ENCODE results near the gene GAL3ST2.
"Not testable (repeated sequence)": the region's sequence is repeated elsewhere in the genome, so short reads cannot be mapped to it uniquely, and the experiment has no call there.

The GAL3ST2 gene

DNA sequence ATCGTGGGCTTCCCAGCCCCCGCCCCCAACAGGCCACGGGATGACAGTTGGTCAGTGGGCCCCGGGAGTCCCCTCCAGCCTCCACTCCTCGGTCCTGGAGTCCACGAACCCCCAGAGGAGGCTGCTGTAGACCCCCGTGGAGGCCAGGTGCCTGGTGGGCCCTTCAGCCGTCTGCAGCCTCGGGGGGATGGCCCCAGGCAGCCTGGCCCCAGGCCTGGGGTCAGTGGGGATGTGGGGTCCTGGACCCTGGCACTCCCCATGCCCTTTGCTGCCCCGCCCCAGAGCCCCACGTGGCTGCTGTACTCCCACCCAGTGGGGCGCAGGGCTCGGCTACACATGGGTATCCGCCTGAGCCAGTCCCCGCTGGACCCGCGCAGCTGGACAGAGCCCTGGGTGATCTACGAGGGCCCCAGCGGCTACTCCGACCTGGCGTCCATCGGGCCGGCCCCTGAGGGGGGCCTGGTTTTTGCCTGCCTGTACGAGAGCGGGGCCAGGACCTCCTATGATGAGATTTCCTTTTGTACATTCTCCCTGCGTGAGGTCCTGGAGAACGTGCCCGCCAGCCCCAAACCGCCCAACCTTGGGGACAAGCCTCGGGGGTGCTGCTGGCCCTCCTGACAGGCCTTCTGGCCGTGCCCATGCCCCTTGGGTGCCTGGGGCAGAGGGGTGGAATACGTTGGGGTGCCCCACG lies 40.0 kb downstream of the GAL3ST2 start:
- no peak for TF ChIP-seq OSR1 (CRISPR knock-in tag; IDR thresholded peaks at IDR 0.05)
- TF ChIP-seq, protein P1, sequence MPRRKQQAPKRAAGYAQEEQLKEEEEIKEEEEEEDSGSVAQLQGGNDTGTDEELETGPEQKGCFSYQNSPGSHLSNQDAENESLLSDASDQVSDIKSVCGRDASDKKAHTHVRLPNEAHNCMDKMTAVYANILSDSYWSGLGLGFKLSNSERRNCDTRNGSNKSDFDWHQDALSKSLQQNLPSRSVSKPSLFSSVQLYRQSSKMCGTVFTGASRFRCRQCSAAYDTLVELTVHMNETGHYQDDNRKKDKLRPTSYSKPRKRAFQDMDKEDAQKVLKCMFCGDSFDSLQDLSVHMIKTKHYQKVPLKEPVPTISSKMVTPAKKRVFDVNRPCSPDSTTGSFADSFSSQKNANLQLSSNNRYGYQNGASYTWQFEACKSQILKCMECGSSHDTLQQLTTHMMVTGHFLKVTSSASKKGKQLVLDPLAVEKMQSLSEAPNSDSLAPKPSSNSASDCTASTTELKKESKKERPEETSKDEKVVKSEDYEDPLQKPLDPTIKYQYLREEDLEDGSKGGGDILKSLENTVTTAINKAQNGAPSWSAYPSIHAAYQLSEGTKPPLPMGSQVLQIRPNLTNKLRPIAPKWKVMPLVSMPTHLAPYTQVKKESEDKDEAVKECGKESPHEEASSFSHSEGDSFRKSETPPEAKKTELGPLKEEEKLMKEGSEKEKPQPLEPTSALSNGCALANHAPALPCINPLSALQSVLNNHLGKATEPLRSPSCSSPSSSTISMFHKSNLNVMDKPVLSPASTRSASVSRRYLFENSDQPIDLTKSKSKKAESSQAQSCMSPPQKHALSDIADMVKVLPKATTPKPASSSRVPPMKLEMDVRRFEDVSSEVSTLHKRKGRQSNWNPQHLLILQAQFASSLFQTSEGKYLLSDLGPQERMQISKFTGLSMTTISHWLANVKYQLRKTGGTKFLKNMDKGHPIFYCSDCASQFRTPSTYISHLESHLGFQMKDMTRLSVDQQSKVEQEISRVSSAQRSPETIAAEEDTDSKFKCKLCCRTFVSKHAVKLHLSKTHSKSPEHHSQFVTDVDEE (CRISPR knock-in tag; IDR thresholded peaks at IDR 0.05), result no peak
- no peak for TF ChIP-seq CSRNP3 (CRISPR knock-in tag; IDR thresholded peaks at IDR 0.05)
- TF ChIP-seq RARB (CRISPR knock-in tag; IDR thresholded peaks at IDR 0.05), result no peak
- no peak for TF ChIP-seq ZNF70 (CRISPR knock-in tag; IDR thresholded peaks at IDR 0.05)
- TF ChIP-seq, protein P2, sequence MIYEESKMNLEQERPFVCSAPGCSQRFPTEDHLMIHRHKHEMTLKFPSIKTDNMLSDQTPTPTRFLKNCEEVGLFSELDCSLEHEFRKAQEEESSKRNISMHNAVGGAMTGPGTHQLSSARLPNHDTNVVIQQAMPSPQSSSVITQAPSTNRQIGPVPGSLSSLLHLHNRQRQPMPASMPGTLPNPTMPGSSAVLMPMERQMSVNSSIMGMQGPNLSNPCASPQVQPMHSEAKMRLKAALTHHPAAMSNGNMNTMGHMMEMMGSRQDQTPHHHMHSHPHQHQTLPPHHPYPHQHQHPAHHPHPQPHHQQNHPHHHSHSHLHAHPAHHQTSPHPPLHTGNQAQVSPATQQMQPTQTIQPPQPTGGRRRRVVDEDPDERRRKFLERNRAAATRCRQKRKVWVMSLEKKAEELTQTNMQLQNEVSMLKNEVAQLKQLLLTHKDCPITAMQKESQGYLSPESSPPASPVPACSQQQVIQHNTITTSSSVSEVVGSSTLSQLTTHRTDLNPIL (CRISPR knock-in tag; IDR thresholded peaks at IDR 0.05; ENCODE audit: low read depth), result no peak
- TF ChIP-seq ESRRG (CRISPR knock-in tag; IDR thresholded peaks at IDR 0.05), result no peak
- TF ChIP-seq TCF4 (CRISPR knock-in tag; IDR thresholded peaks at IDR 0.05; ENCODE audit: borderline replicate concordance), result no peak
- TF ChIP-seq TOX (CRISPR knock-in tag; IDR thresholded peaks at IDR 0.05; ENCODE audit: borderline replicate concordance), result no peak
- no peak for TF ChIP-seq PPARA (CRISPR knock-in tag; IDR thresholded peaks at IDR 0.05; ENCODE audit: borderline replicate concordance)
- TF ChIP-seq ZC3H10 (CRISPR knock-in tag; IDR thresholded peaks at IDR 0.05), result no peak
- TF ChIP-seq, protein P3, sequence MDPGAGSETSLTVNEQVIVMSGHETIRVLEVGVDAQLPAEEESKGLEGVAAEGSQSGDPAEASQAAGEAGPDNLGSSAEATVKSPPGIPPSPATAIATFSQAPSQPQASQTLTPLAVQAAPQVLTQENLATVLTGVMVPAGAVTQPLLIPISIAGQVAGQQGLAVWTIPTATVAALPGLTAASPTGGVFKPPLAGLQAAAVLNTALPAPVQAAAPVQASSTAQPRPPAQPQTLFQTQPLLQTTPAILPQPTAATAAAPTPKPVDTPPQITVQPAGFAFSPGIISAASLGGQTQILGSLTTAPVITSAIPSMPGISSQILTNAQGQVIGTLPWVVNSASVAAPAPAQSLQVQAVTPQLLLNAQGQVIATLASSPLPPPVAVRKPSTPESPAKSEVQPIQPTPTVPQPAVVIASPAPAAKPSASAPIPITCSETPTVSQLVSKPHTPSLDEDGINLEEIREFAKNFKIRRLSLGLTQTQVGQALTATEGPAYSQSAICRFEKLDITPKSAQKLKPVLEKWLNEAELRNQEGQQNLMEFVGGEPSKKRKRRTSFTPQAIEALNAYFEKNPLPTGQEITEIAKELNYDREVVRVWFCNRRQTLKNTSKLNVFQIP (CRISPR knock-in tag; IDR thresholded peaks at IDR 0.05; ENCODE audit: borderline replicate concordance, low read depth), result no peak
- no peak for TF ChIP-seq ZFP30 (CRISPR knock-in tag; IDR thresholded peaks at IDR 0.05)
- no peak for TF ChIP-seq BACH2 (CRISPR knock-in tag; IDR thresholded peaks at IDR 0.05; ENCODE audit: borderline replicate concordance)
- no peak for TF ChIP-seq PATZ1 (CRISPR knock-in tag; IDR thresholded peaks at IDR 0.05; ENCODE audit: borderline replicate concordance)
- no peak for TF ChIP-seq ISL1 (CRISPR knock-in tag; IDR thresholded peaks at IDR 0.05)
- no peak for TF ChIP-seq ZFP3 (CRISPR knock-in tag; IDR thresholded peaks at IDR 0.05)
- ATAC-seq, result no peak

DNA sequence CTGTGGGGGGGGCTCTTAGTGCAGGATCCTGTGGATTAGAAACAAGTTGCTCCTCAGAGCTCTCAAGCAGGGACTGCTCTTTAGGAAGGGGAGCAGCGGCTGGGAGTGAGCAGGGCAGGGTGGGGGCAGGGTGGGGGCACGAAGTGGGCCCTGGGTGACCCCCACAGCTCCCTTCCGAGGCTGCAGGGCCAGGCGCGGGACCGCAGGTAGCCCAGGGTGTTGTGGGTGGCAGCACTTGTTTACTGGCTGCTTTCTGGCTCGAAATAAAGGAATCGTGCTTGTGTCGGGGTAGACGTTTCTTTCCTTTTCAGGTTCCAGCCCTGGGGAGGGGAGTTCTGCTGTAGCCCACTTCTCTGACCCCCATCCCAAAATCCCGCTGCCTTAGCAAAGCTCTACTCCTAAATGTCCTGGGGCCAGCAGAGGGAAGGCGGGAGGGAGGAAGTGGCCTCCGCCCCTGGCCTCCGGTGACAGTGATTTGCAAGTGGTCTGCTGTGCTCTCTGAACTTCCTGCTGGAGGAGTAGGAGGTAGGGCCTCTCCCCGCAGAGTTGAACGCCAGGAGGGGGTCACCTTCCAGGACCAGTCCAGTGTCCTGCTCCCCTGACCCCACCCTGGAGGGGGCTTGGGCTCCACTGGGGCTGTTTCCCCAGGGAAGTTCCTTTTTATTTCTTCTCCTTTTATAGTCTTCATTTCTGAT lies 40.7 kb downstream of the GAL3ST2 start:
- no peak for ATAC-seq
- no peak for TF ChIP-seq ZC3H10 (CRISPR knock-in tag; IDR thresholded peaks at IDR 0.05)
- TF ChIP-seq ZFP30 (CRISPR knock-in tag; IDR thresholded peaks at IDR 0.05), result no peak
- TF ChIP-seq TOX (CRISPR knock-in tag; IDR thresholded peaks at IDR 0.05; ENCODE audit: borderline replicate concordance), result no peak
- no peak for TF ChIP-seq TCF4 (CRISPR knock-in tag; IDR thresholded peaks at IDR 0.05; ENCODE audit: borderline replicate concordance)
- no peak for TF ChIP-seq ZNF8 (CRISPR knock-in tag; IDR thresholded peaks at IDR 0.05)
- no peak for TF ChIP-seq CSRNP3 (CRISPR knock-in tag; IDR thresholded peaks at IDR 0.05)
- TF ChIP-seq OSR1 (CRISPR knock-in tag; IDR thresholded peaks at IDR 0.05), result no peak
- no peak for TF ChIP-seq PPARA (CRISPR knock-in tag; IDR thresholded peaks at IDR 0.05; ENCODE audit: borderline replicate concordance)
- TF ChIP-seq ESRRG (CRISPR knock-in tag; IDR thresholded peaks at IDR 0.05), result no peak
- TF ChIP-seq CSDC2 (CRISPR knock-in tag; IDR thresholded peaks at IDR 0.05), result no peak
- no peak for TF ChIP-seq ARNTL (CRISPR knock-in tag; IDR thresholded peaks at IDR 0.05; ENCODE audit: borderline replicate concordance, low read depth)

GRCh38 chr2:241817821-241818215 lies 41.2 kb downstream of the GAL3ST2 start:
- not testable (repeated sequence) for ATAC-seq

Measured in SK-N-SH treated with all-trans-retinoic acid at 6 μM for 48 hours (cell line).